ENCODE measurements around the gene RPP38. TPM values are rescaled to one million over a fixed set of nuclear protein-coding genes. Genes with fewer than 3 reads are reported as not detected.

Gene RPP38
- polyA plus RNA-seq, 3 donors = 28.9 to 31.0 (median 29.6) TPM

GRCh38 chr10:15140698-15141097 is 43.5 kb downstream of the RPP38 start:
- no peak for DNase-seq (ENCODE audit: extremely low read depth in 1 of 11, low read depth in 9 of 11, low spot score in 4 of 11)

- DNase-seq (ENCODE audit: extremely low read depth in 1 of 11, low read depth in 9 of 11, low spot score in 4 of 11) = peak in 5 of 11 donors; percentile 17 to 25 (median 22)
Observed at GRCh38 chr10:15141136-15142054, 44.2 kb downstream of the RPP38 start.

- no peak for DNase-seq (ENCODE audit: extremely low read depth in 1 of 11, low read depth in 9 of 11, low spot score in 4 of 11)
Observed at GRCh38 chr10:15144788-15145187, 47.6 kb downstream of the RPP38 start.

GRCh38 chr10:15146366-15146765 is 49.2 kb downstream of the RPP38 start:
- DNase-seq (ENCODE audit: extremely low read depth in 1 of 11, low read depth in 9 of 11, low spot score in 4 of 11) = no peak

GRCh38 chr10:15147594-15148392 is 50.6 kb downstream of the RPP38 start:
- DNase-seq (ENCODE audit: extremely low read depth in 1 of 11, low read depth in 9 of 11, low spot score in 4 of 11) = no peak

GRCh38 chr10:15149042-15149771 is 52.1 kb downstream of the RPP38 start:
- DNase-seq (ENCODE audit: extremely low read depth in 1 of 11, low read depth in 9 of 11, low spot score in 4 of 11) = no peak

- no peak for DNase-seq (ENCODE audit: extremely low read depth in 1 of 11, low read depth in 9 of 11, low spot score in 4 of 11)
Observed at GRCh38 chr10:15150563-15150962, 53.4 kb downstream of the RPP38 start.

GRCh38 chr10:15152556-15152955 is 55.4 kb downstream of the RPP38 start:
- DNase-seq (ENCODE audit: extremely low read depth in 1 of 11, low read depth in 9 of 11, low spot score in 4 of 11) = no peak

Other genes with a start within 250 kb of the RPP38 start
- 10 to 100 TPM; 16.5 to 24.2 (median 21.4) TPM for gene SUV39H2, start 218.5 kb upstream of the RPP38 start, polyA plus RNA-seq (ENCODE audit: insufficient read length in 3 of 3)
- 10 to 100 TPM; 15.2 to 19.7 (median 17.0) TPM for gene DCLRE1C, start 143.3 kb upstream of the RPP38 start, polyA plus RNA-seq (ENCODE audit: insufficient read length in 3 of 3)
- gene MEIG1, start 138.0 kb upstream of the RPP38 start, polyA plus RNA-seq (ENCODE audit: insufficient read length in 3 of 3) = 1 to 10 TPM; 1.1 to 2.9 (median 1.6) TPM
- under 1 TPM; 0.43 to 0.65 (median 0.51) TPM for gene OLAH, start 53.4 kb upstream of the RPP38 start, polyA plus RNA-seq (ENCODE audit: insufficient read length in 3 of 3)
- gene ACBD7, start 8.6 kb upstream of the RPP38 start, polyA plus RNA-seq (ENCODE audit: insufficient read length in 3 of 3) = 1 to 10 TPM; 5.8 to 8.4 (median 6.8) TPM
- gene NMT2, start 71.3 kb downstream of the RPP38 start, polyA plus RNA-seq (ENCODE audit: insufficient read length in 3 of 3) = 10 to 100 TPM; 30.2 to 40.1 (median 35.4) TPM